SH-SY5Y (cell line): ENCODE measurements around the gene RPS21.

Experiments used
- GATA2 ChIP-seq: IDR thresholded peaks from 2 replicates; pipeline ENCODE4 v1.6.1; 2011; ENCODE audit warnings: mild to moderate bottlenecking, low read depth, low read length
- GATA3 ChIP-seq: IDR thresholded peaks from 2 replicates; pipeline ENCODE4 v1.6.1; 2011; ENCODE audit warnings: low read depth, mild to moderate bottlenecking, low read length, moderate library complexity

DNA sequence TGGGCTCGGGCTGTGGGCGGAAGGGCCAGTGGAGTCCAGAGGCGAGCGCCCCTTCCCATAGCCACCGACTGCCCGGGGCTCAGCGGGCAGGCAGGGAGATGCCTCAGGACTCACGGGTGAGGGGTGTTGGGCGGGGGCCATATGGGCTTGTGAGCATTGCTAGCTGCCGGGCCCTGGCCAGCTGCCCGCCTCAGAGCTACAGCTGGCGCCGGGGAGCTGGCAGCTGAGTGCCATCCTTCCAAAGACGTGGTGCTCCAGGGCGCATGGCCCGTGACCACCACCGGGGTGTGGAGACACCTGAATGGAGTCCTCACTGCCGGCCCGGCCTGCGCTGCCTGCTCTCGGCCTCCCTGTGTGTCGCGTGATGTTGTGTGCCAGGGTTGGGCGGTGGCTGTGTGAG lies 51.0 kb downstream of the RPS21 start:
- TF ChIP-seq GATA2 (no peak), GATA3 (no peak)
